HEK293 (cell line): ENCODE results near the gene GDE1.
A peak's percentile ranks its signal among the peaks of the same experiment; 100 is the strongest.

Experiments
- CTCF ChIA-PET: fragments of 350-600 bp; formaldehyde crosslinking; extraction: SDS; loops from one replicate; lab custom pipeline; 2021; ENCODE audit warnings: antibody characterized with exemption; lab: Yijun Ruan, JAX
- POLR2A ChIA-PET: fragments of 300-600 bp; formaldehyde crosslinking; extraction: SDS; loops from one replicate; lab custom pipeline; 2020; ENCODE audit warnings: antibody characterized with exemption, inconsistent platforms; lab: Yijun Ruan, JAX
- H3K27ac ChIP-seq: fragments of 200-500 bp; sonication (Bioruptor generic); 2 replicates; pipeline ENCODE4 v1.5.1; 2014; ENCODE audit warnings: low read depth, low read length, control low read depth, inconsistent platforms; ENCODE audit errors: extremely low read depth
- H3K36me3 ChIP-seq, 2 experiments: fragments of 200-500 bp in 1 of 2; sonication (Bioruptor generic) in 1 of 2; 1 replicate in 1 of 2; 2 replicates in 1 of 2; pipeline ENCODE4 v1.5.1; 2014 to 2017; ENCODE audit warnings: inconsistent platforms in 2 of 2, low read length in 2 of 2; ENCODE audit not compliant: control insufficient read depth in 2 of 2, insufficient read depth in 1 of 2
- H3K4me1 ChIP-seq: fragments of 200-500 bp; sonication (Bioruptor generic); 2 replicates; pipeline ENCODE4 v1.5.1; 2014; ENCODE audit warnings: mild to moderate bottlenecking, low read length, inconsistent platforms; ENCODE audit not compliant: control insufficient read depth, insufficient read depth
- H3K4me3 ChIP-seq: 2 replicates; pipeline ENCODE4 v1.5.1; 2011; ENCODE audit warnings: low read depth, mild to moderate bottlenecking, control low read depth, low read length, moderate library complexity
- H3K9me3 ChIP-seq: fragments of 200-500 bp; sonication (Bioruptor generic); 2 replicates; pipeline ENCODE4 v1.5.1; 2014; ENCODE audit warnings: low read depth, low read length, inconsistent platforms; ENCODE audit not compliant: control insufficient read depth, insufficient read depth
- BCL11B ChIP-seq: fragments of 450-650 bp; formaldehyde crosslinking; IDR thresholded peaks from 2 replicates; pipeline ENCODE4 v1.5.1; 2016; ENCODE audit warnings: low read depth, missing biosample characterization, missing genetic modification characterization
- EGR2 ChIP-seq: fragments of 450-650 bp; formaldehyde crosslinking; IDR thresholded peaks from 2 replicates; pipeline ENCODE4 v1.5.1; 2016; ENCODE audit warnings: low read depth, missing biosample characterization, missing genetic modification characterization
- INSM2 ChIP-seq: fragments of 450-650 bp; formaldehyde crosslinking; IDR thresholded peaks from 2 replicates; pipeline ENCODE4 v1.5.1; 2016; ENCODE audit warnings: missing biosample characterization, missing genetic modification characterization
- MEIS1 ChIP-seq: sonication (generic); formaldehyde crosslinking; IDR thresholded peaks from 2 replicates; pipeline ENCODE4 v1.8.1; 2022; ENCODE audit warnings: missing genetic modification reagents, mild to moderate bottlenecking, borderline replicate concordance
- PBX3 ChIP-seq: sonication (generic); formaldehyde crosslinking; IDR thresholded peaks from 2 replicates; pipeline ENCODE4 v1.8.1; 2022; ENCODE audit warnings: mild to moderate bottlenecking, moderate library complexity, missing genetic modification reagents
- PRDM2 ChIP-seq: fragments of 450-650 bp; formaldehyde crosslinking; IDR thresholded peaks from 2 replicates; pipeline ENCODE4 v1.5.1; 2016; ENCODE audit warnings: missing biosample characterization, missing genetic modification characterization, borderline replicate concordance
- YY1 ChIP-seq: fragments of 450-650 bp; formaldehyde crosslinking; IDR thresholded peaks from 2 replicates; pipeline ENCODE4 v1.5.1; 2018; ENCODE audit warnings: missing biosample characterization, missing genetic modification characterization
- ZBTB20 ChIP-seq: fragments of 450-650 bp; formaldehyde crosslinking; IDR thresholded peaks from 2 replicates; pipeline ENCODE4 v1.5.1; 2016; ENCODE audit warnings: missing biosample characterization, missing genetic modification characterization
- ZFP3 ChIP-seq: fragments of 450-650 bp; formaldehyde crosslinking; IDR thresholded peaks from 2 replicates; pipeline ENCODE4 v1.5.1; 2016; ENCODE audit warnings: low read depth, missing biosample characterization, missing genetic modification characterization
- ZFP37 ChIP-seq: fragments of 450-650 bp; formaldehyde crosslinking; IDR thresholded peaks from 2 replicates; pipeline ENCODE4 v1.5.1; 2016; ENCODE audit warnings: missing biosample characterization, missing genetic modification characterization
- ZNF133 ChIP-seq: fragments of 450-650 bp; formaldehyde crosslinking; IDR thresholded peaks from 2 replicates; pipeline ENCODE4 v1.5.1; 2016; ENCODE audit warnings: missing biosample characterization, missing genetic modification characterization
- ZNF148 ChIP-seq: fragments of 450-650 bp; formaldehyde crosslinking; IDR thresholded peaks from 2 replicates; pipeline ENCODE4 v1.5.0; 2017; ENCODE audit warnings: missing biosample characterization, missing genetic modification characterization, borderline replicate concordance
- ZNF214 ChIP-seq: fragments of 450-650 bp; formaldehyde crosslinking; IDR thresholded peaks from 2 replicates; pipeline ENCODE4 v1.5.1; 2017; ENCODE audit warnings: missing biosample characterization, mild to moderate bottlenecking, missing genetic modification characterization, borderline replicate concordance
- ZNF426 ChIP-seq: fragments of 450-650 bp; formaldehyde crosslinking; IDR thresholded peaks from 2 replicates; pipeline ENCODE4 v1.5.1; 2017; ENCODE audit warnings: missing biosample characterization, missing genetic modification characterization, mild to moderate bottlenecking, inconsistent platforms, moderate library complexity
- ZNF600 ChIP-seq: fragments of 450-650 bp; formaldehyde crosslinking; IDR thresholded peaks from 2 replicates; pipeline ENCODE4 v1.5.1; 2016; ENCODE audit warnings: missing biosample characterization, missing genetic modification characterization
- ZNF624 ChIP-seq: fragments of 450-650 bp; formaldehyde crosslinking; IDR thresholded peaks from 2 replicates; pipeline ENCODE4 v1.5.1; 2017; ENCODE audit warnings: missing biosample characterization, missing genetic modification characterization
- ZNF768 ChIP-seq: fragments of 450-650 bp; formaldehyde crosslinking; IDR thresholded peaks from 2 replicates; pipeline ENCODE4 v1.5.1; 2018; ENCODE audit warnings: missing biosample characterization, mild to moderate bottlenecking, missing genetic modification characterization
- ZNF837 ChIP-seq: fragments of 450-650 bp; formaldehyde crosslinking; IDR thresholded peaks from 2 replicates; pipeline ENCODE4 v1.5.1; 2016; ENCODE audit warnings: missing biosample characterization, missing genetic modification characterization
- ZNF843 ChIP-seq: fragments of 450-650 bp; formaldehyde crosslinking; IDR thresholded peaks from 2 replicates; pipeline ENCODE4 v1.5.1; 2016; ENCODE audit warnings: missing biosample characterization, missing genetic modification characterization
- ZSCAN18 ChIP-seq: fragments of 450-650 bp; formaldehyde crosslinking; IDR thresholded peaks from 2 replicates; pipeline ENCODE4 v1.5.1; 2016; ENCODE audit warnings: missing biosample characterization, missing genetic modification characterization
- ZSCAN23 ChIP-seq: fragments of 450-650 bp; formaldehyde crosslinking; IDR thresholded peaks from 2 replicates; pipeline ENCODE4 v1.5.1; 2016; ENCODE audit warnings: missing biosample characterization, missing genetic modification characterization

The GDE1 gene

GRCh38 chr16:19555186-19555937 is 33.5 kb upstream of the GDE1 start, which contains the start of gene VPS35L (continued):
- TF ChIP-seq INSM2 (tag by site-specific recombination): 0 out of 2 replicates have a peak, but pooled peaks have one; percentile 7
- no peak for TF ChIP-seq MEIS1 (CRISPR knock-in tag)
- TF ChIP-seq ZNF624 (tag by site-specific recombination): no peak
- TF ChIP-seq ZFP37: no peak
- TF ChIP-seq BCL11B (tag by site-specific recombination): no peak
- no peak for TF ChIP-seq ZNF768 (tag by site-specific recombination)
- no peak for TF ChIP-seq ZSCAN18 (tag by site-specific recombination)
- no peak for TF ChIP-seq ZNF426 (tag by site-specific recombination)

GRCh38 chr16:19549673-19550072 is 27.8 kb upstream of the GDE1 start:
- Histone ChIP-seq H3K9me3 (no peaks in the 10 kb centered on the region), H3K4me3 (no peak overlapping the region), H3K27ac (no peak overlapping the region), H3K4me1 (no peaks in the 10 kb centered on the region), H3K36me3 (peaks cover 52 to 80% of the 10 kb centered on the region in 2 experiments)
- POLR2A ChIA-PET: no interaction called here
- CTCF ChIA-PET: no interaction called here
- TF ChIP-seq ZNF837 (tag by site-specific recombination): no peak
- no peak for TF ChIP-seq YY1 (tag by site-specific recombination)
- no peak for TF ChIP-seq ZNF843 (tag by site-specific recombination)
- TF ChIP-seq ZSCAN23: no peak
- TF ChIP-seq EGR2 (tag by site-specific recombination): no peak
- no peak for TF ChIP-seq ZNF624 (tag by site-specific recombination)
- no peak for TF ChIP-seq ZNF600 (tag by site-specific recombination)
- TF ChIP-seq ZNF426 (tag by site-specific recombination): no peak
- no peak for TF ChIP-seq ZFP3 (tag by site-specific recombination)
- TF ChIP-seq ZBTB20 (tag by site-specific recombination): no peak
- TF ChIP-seq PBX3 (CRISPR knock-in tag): no peak
- no peak for TF ChIP-seq ZNF214 (tag by site-specific recombination)
- no peak for TF ChIP-seq PRDM2 (tag by site-specific recombination)
- TF ChIP-seq ZNF148 (tag by site-specific recombination): no peak
- TF ChIP-seq ZNF133 (tag by site-specific recombination): no peak
- TF ChIP-seq INSM2 (tag by site-specific recombination): no peak
